GM12865 (cell line): ENCODE results near the gene TNIP2.

Experiments used
- DNase-seq: peaks from one replicate; pipeline ENCODE4 v3.0.0; 2010; ENCODE audit warnings: low read depth
- H3K4me3 ChIP-seq: 2 replicates; pipeline ENCODE4 v1.5.1; 2011; ENCODE audit warnings: mild to moderate bottlenecking, low read depth, low read length, control low read depth
- TF ChIP-seq, protein P1 (sequence below): IDR thresholded peaks from 2 replicates; pipeline ENCODE4 v1.5.1; 2011; ENCODE audit warnings: low read length, control low read depth, low read depth, inconsistent platforms; ENCODE audit not compliant: insufficient read depth; ENCODE audit errors: missing control alignments

Gene TNIP2

GRCh38 chr4:2713337-2713736 is 42.8 kb downstream of the TNIP2 start:
- DNase-seq = no peak
- no peak overlapping the region for H3K4me3 ChIP-seq
- TF ChIP-seq, protein P1, sequence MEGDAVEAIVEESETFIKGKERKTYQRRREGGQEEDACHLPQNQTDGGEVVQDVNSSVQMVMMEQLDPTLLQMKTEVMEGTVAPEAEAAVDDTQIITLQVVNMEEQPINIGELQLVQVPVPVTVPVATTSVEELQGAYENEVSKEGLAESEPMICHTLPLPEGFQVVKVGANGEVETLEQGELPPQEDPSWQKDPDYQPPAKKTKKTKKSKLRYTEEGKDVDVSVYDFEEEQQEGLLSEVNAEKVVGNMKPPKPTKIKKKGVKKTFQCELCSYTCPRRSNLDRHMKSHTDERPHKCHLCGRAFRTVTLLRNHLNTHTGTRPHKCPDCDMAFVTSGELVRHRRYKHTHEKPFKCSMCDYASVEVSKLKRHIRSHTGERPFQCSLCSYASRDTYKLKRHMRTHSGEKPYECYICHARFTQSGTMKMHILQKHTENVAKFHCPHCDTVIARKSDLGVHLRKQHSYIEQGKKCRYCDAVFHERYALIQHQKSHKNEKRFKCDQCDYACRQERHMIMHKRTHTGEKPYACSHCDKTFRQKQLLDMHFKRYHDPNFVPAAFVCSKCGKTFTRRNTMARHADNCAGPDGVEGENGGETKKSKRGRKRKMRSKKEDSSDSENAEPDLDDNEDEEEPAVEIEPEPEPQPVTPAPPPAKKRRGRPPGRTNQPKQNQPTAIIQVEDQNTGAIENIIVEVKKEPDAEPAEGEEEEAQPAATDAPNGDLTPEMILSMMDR = no peak

- no peak overlapping the region for H3K4me3 ChIP-seq
- TF ChIP-seq, protein P1 = peak; percentile 33
- peak; percentile 74 for DNase-seq
Measured at GRCh38 chr4:2712261-2712842, 43.8 kb downstream of the TNIP2 start.

- TF ChIP-seq, protein P1 = no peak
- no peak for DNase-seq
- H3K4me3 ChIP-seq = no peak overlapping the region
Measured at GRCh38 chr4:2702770-2703169, 53.4 kb downstream of the TNIP2 start.

GRCh38 chr4:2702361-2702760 is 53.8 kb downstream of the TNIP2 start:
- TF ChIP-seq, protein P1 = no peak
- DNase-seq = no peak

DNA sequence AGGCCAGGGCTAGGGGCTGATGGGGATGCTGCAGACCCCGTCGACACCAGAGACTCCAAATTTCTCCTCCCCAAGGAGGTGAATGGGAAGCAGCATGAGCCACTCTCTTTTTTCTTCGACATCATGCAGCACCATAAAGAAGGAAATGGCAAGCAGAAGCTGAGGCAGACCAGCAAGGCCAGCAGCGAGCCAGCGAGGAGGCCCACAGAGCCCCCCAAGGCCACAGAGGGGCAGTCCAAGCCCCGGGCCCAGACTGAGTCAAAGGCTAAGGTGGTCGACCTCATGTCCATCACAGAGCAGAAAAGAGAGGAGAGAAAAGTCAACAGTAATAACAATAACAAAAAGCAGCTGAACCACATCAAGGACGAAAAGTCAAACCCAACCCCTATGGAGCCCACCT is 56.1 kb downstream of the TNIP2 start:
- TF ChIP-seq, protein P1 = no peak
- DNase-seq = no peak
- H3K4me3 ChIP-seq = no peak overlapping the region

More at GRCh38 chr4:2702361-2702760, 53.8 kb downstream of the TNIP2 start:
- no peak overlapping the region for H3K4me3 ChIP-seq

DNA sequence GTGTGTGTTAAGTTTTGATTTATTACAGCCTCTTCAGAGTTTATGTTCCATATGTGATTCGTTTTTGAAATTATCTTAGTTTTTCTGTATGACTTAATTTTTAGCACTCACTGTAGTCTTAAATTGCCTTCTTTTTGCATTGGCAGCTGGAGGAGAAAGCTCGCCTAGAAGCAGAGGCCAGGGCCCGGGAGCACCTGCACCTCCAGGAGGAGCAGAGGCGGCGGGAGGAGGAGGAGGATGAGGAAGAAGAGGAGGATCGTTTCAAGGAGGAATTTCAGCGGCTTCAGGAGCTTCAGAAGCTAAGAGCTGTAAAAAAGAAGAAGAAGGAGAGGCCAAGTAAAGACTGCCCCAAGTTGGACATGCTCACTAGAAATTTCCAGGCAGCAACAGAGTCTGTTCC is 56.6 kb downstream of the TNIP2 start:
- H3K4me3 ChIP-seq = no peak overlapping the region
- no peak for DNase-seq
- TF ChIP-seq, protein P1 = no peak

DNA sequence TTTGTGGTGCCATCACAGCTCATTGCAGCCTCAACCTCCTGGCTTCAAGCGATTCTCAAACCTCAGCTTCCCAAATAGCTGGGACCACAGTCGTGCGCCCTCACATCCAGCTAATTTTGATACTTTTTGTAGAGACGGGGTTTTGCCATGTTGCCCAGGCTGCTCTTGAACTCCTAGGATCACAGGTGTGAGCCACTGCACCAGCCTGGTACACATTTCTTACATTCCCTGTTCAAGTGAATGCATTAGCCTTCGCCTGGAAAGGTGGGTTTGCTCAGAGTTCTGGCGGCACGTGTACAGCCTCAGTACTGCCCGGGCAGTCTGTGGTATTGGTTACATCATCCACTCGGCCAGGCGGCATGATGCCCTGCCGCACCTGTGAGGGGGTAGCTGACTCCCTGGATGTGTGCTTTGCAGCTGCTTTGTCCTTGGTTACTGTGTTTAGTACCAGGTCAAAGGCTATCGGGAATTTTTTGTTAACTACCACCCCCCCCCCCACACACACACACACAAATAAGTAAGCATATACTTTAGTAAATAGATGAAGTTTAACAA is 57.1 kb downstream of the TNIP2 start:
- no peak for DNase-seq
- no peak overlapping the region for H3K4me3 ChIP-seq
- TF ChIP-seq, protein P1 = no peak
